Body of pancreas (tissue), 4 donors: ENCODE data around the gene CLPX. TPM values are rescaled to one million over a fixed set of nuclear protein-coding genes. Genes with fewer than 3 reads are reported as not detected.
"Not testable (repeated sequence)": the region's sequence is repeated elsewhere in the genome, so short reads cannot be mapped to it uniquely, and the experiment has no call there.

ENCODE experiments used
- ATAC-seq: fragments of 150-250 bp; one replicate; pipeline ENCODE4 v1.9.1; 2016
- DNase-seq, 4 donors: peaks; one replicate each; pipeline ENCODE4 v3.0.0-alpha.2; 2019
- H3K27ac ChIP-seq, 4 donors: fragments of 200-600 bp; sonication (generic); 1 replicate in 3 of 4; 2 replicates in 1 of 4; pipeline versions ENCODE4 v1.5.1 to v1.6.1; 2016 to 2019; ENCODE audit warnings: mild to moderate bottlenecking in 1 of 4, mixed read lengths in 1 of 4, moderate library complexity in 1 of 4
- H3K27me3 ChIP-seq, 2 donors: fragments of 200-600 bp; sonication (generic); one replicate each; pipeline ENCODE4 v1.6.0; 2016; ENCODE audit warnings: mild to moderate bottlenecking in 1 of 2
- H3K36me3 ChIP-seq, 2 donors: fragments of 200-600 bp; sonication (generic); replicated peaks in 1 of 2; 2 replicates each; pipeline ENCODE4 v1.5.1; 2016; ENCODE audit warnings: low read depth in 2 of 2; ENCODE audit not compliant: insufficient read depth in 1 of 2
- H3K4me1 ChIP-seq: fragments of 200-600 bp; sonication (generic); one replicate; pipeline ENCODE4 v1.6.0; 2016
- H3K4me3 ChIP-seq, 2 donors: fragments of 200-600 bp; sonication (generic); 1 replicate in 1 of 2; 2 replicates in 1 of 2; pipeline ENCODE4 v1.5.1; 2016 to 2019
- H3K9me3 ChIP-seq, 3 donors: fragments of 200-600 bp; sonication (generic); 1 replicate in 2 of 3; 2 replicates in 1 of 3; pipeline ENCODE4 v1.5.1; 2016
- POLR2A ChIP-seq, 3 donors: fragments of 450-650 bp; IDR thresholded peaks; one replicate each; pipeline ENCODE4 v1.6.1; 2016; ENCODE audit warnings: antibody characterized with exemption in 3 of 3, mild to moderate bottlenecking in 2 of 3
- WGBS, 2 donors: methylation state at CpG; one replicate each; pipeline ENCODE4 v1.1.5; 2017; 5-methylcytosine and 5-hydroxymethylcytosine counted together
- intact Hi-C: fragments of 100-400 bp; cut with DNase I; formaldehyde crosslinking; loops from one replicate; pipeline ENCODE4 v1.15.1; 2023
- total RNA-seq, 2 donors: library from RNA; depleted of rRNA; stranded (reverse); fragments of >200 nt; gene quantifications; one replicate each; pipeline ENCODE4 v1.1.0, GENCODE V29; 2016
- TF ChIP-seq, protein P1 (sequence below), 7 experiments: fragments of 450-650 bp in 4 of 7; fragments of 200-600 bp in 3 of 7; sonication (generic) in 3 of 7; IDR thresholded peaks; one replicate each; pipeline ENCODE4 v1.5.1; 2016 to 2019; ENCODE audit warnings: antibody characterized with exemption in 7 of 7

The CLPX gene
- total RNA-seq, 2 donors from 2014 or later = 16.2 to 19.2 TPM

DNA sequence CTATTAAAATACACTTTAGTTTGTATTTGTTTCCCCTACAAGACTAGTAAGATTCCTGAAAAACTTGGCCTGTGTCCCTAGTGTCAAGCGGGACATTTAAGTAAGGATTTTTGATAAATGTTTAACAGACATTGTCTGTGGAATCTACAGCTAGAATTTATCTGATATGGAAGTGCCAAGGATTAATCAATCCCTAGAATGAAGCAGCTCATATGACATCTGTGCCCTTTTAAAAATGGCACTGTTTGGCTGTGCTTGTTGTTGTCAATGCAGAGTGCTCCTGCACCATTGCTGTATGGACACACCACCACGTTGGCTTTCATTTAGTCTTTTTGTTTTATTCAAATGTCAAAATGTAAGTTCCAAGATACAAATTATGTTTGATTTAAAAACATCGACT, 37.2 kb downstream of the CLPX start:
- no peak for DNase-seq
- Histone ChIP-seq H3K27ac (no peak overlapping the region), H3K36me3 (peaks cover 0 to 10% of the 10 kb centered on the region in 2 donors), H3K4me3 (no peak overlapping the region), H3K27me3 (no peaks in the 10 kb centered on the region), H3K4me1 (no peaks in the 10 kb centered on the region), H3K9me3 (no peaks in the 10 kb centered on the region)
- 55 to 60% methylated on average over 3 of the region's 3 CpGs for WGBS, 2 donors
- TF ChIP-seq, protein P1, sequence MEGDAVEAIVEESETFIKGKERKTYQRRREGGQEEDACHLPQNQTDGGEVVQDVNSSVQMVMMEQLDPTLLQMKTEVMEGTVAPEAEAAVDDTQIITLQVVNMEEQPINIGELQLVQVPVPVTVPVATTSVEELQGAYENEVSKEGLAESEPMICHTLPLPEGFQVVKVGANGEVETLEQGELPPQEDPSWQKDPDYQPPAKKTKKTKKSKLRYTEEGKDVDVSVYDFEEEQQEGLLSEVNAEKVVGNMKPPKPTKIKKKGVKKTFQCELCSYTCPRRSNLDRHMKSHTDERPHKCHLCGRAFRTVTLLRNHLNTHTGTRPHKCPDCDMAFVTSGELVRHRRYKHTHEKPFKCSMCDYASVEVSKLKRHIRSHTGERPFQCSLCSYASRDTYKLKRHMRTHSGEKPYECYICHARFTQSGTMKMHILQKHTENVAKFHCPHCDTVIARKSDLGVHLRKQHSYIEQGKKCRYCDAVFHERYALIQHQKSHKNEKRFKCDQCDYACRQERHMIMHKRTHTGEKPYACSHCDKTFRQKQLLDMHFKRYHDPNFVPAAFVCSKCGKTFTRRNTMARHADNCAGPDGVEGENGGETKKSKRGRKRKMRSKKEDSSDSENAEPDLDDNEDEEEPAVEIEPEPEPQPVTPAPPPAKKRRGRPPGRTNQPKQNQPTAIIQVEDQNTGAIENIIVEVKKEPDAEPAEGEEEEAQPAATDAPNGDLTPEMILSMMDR (IDR thresholded peaks at IDR 0.05) = no peak
- no peak for TF ChIP-seq POLR2A (IDR thresholded peaks at IDR 0.05)
- intact Hi-C loops = no loop called here
- no peak for ATAC-seq

DNA sequence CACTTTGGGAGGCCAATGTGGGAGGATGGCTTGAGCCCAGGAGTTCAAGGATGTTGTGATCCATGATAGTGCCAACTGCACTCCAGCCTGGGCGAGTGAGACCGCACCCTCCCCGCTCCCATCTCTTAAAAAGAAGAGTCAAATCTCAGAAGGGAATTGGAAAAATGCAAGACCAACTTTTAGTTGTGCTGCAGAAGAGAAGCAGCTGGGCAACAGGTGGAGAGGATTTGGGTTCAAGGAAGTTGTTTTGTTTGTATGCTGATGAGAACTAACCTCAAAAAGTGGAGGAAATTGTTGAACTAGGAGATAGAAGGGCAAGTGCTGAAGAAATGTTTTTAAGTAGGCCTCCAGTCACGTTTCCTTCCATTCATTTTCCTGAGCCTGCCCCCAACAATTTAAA, 38.7 kb downstream of the CLPX start:
- H3K27me3 ChIP-seq = no peaks in the 10 kb centered on the region
- peaks cover 0 to 7% of the 10 kb centered on the region in 2 donors for H3K36me3 ChIP-seq
- no peak overlapping the region for H3K27ac ChIP-seq
- H3K9me3 ChIP-seq = no peaks in the 10 kb centered on the region
- H3K4me3 ChIP-seq = no peak overlapping the region
- TF ChIP-seq, protein P1 (IDR thresholded peaks at IDR 0.05) = no peak
- TF ChIP-seq POLR2A (IDR thresholded peaks at IDR 0.05) = no peak
- ATAC-seq (no peak), DNase-seq (no peak)
- intact Hi-C loops = no loop called here
- WGBS, 2 donors = 86% methylated on average over 4 of the region's 4 CpGs
- no peaks in the 10 kb centered on the region for H3K4me1 ChIP-seq

DNA sequence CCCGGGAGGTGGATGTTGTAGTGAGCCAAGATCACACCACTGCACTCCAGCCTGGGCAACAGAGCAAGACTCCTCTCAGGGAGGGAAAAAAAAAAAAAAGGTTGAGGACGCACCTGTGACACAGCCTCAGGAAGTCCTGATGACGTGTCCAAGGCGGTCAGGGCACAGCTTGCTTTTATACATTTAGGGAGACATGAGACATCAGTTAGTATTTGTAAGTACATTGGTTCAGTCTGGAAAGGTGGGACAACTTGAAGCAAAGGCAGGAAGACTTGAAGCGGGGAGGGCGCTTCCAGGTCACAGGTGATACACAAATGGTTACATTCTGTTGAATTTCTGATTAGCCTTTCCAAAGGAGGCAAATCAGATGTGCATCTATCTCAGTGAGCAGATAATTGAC, 46.5 kb downstream of the CLPX start:
- intact Hi-C loops, H3K4me1 ChIP-seq, ATAC-seq, H3K36me3 ChIP-seq, H3K9me3 ChIP-seq, H3K4me3 ChIP-seq, DNase-seq, H3K27ac ChIP-seq, H3K27me3 ChIP-seq: not testable (repeated sequence)
- WGBS, 2 donors = 90 to 92% methylated on average over 6 of the region's 6 CpGs

DNA sequence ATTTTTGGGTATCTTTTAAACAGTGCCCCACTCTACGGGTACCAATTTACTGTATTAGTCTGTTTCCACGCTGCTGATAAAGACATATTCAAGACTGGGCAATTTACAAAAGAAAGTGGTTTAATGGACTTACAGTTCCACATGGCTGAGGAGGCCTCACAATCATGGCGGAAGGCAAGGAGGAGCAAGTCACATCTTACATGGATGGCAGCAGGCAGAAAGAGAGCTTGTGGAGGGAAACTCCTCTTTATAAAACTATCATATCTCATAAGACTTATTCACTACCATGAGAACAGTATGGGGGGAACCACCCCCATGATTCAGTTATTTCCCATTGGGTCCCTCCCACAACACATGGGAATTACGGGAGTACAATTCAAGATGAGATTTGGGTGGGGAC, 47.2 kb downstream of the CLPX start:
- intact Hi-C loops, ATAC-seq, DNase-seq, H3K27ac ChIP-seq, H3K9me3 ChIP-seq, H3K4me1 ChIP-seq, H3K36me3 ChIP-seq, H3K4me3 ChIP-seq, H3K27me3 ChIP-seq: not testable (repeated sequence)
- 95 to 98% methylated on average over 4 of the region's 4 CpGs for WGBS, 2 donors

DNA sequence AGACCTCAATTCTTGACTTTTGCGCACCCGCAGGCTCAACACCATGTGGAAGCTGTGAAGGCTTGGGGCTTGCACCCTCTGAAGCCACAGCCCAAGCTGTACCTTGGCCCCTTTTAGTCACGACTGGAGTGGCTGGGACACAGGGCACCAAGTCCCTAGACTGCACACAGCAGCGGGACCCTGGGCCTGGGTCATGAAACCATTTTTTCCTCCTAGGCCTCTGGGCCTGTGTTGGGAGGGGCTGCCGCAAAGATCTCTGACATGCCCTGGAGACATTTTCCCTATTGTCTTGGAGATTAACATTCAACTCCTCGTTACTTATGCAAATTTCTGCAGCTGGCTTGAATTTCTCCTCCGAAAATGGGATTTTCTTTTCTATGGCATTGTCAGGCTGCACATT, 48.1 kb downstream of the CLPX start:
- H3K36me3 ChIP-seq, DNase-seq, H3K9me3 ChIP-seq, H3K4me3 ChIP-seq, ATAC-seq, H3K27ac ChIP-seq, intact Hi-C loops, H3K27me3 ChIP-seq: not testable (repeated sequence)
- H3K4me1 ChIP-seq = peaks cover 15% of the 10 kb centered on the region
- 89 to 93% methylated on average over 6 to 7 of the region's 7 CpGs for WGBS, 2 donors

DNA sequence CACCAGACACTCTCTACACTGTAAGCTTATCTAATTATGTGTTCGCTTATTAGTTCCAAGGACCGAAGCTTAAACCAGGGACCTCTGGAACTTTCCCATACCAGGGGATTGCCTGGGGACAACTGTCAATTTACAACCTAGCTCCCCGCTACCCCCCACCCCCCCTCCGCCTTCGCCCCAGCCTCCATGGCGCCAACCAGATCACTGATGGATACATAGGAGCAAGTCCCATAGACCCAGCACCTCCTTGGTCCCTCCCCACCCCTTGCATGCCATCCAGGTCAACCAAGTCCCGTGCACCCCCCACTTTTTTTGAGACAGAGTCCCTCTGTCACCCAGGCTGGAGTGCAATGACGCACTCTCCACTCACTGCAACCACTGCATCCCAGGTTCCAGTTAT, 50.6 kb downstream of the CLPX start:
- intact Hi-C loops = no loop called here
- ATAC-seq = no peak
- Histone ChIP-seq H3K27ac (no peak overlapping the region), H3K36me3 (no peaks in the 10 kb centered on the region), H3K4me1 (peaks cover 27% of the 10 kb centered on the region), H3K27me3 (no peaks in the 10 kb centered on the region), H3K4me3 (no peak overlapping the region), H3K9me3 (no peaks in the 10 kb centered on the region)
- no peak for TF ChIP-seq POLR2A (IDR thresholded peaks at IDR 0.05)
- TF ChIP-seq, protein P1 (IDR thresholded peaks at IDR 0.05) = no peak
- WGBS, 2 donors = 96% methylated on average over 8 of the region's 8 CpGs
- no peak for DNase-seq
